H9 (cell line): Measurements from ENCODE around the gene CRABP1. TPM values are rescaled to one million over a fixed set of nuclear protein-coding genes. Genes with fewer than 3 reads are reported as not detected.

Experiments
- DNase-seq: peaks from one replicate; pipeline ENCODE4 v3.0.0-alpha.2; 2017
- H2AFZ ChIP-seq: one replicate; pipeline ENCODE4 v1.6.1; 2013; ENCODE audit warnings: mild to moderate bottlenecking, low read length, control low read depth, moderate library complexity
- H2AK5ac ChIP-seq: 2 replicates; pipeline ENCODE4 v1.6.1; 2013; ENCODE audit warnings: low read length, control low read depth, mixed read lengths; ENCODE audit not compliant: insufficient read length
- H2BK120ac ChIP-seq: one replicate; pipeline ENCODE4 v1.6.1; 2013; ENCODE audit warnings: low read depth, mild to moderate bottlenecking, low read length, control low read depth, inconsistent platforms; ENCODE audit not compliant: poor library complexity, severe bottlenecking
- H2BK12ac ChIP-seq: 2 replicates; pipeline ENCODE4 v1.6.1; 2013; ENCODE audit warnings: low read length, control low read depth, mixed read lengths, low read depth; ENCODE audit not compliant: insufficient read length
- H2BK15ac ChIP-seq: 2 replicates; pipeline ENCODE4 v1.6.1; 2013; ENCODE audit warnings: low read depth, low read length, control low read depth
- H2BK20ac ChIP-seq: one replicate; pipeline ENCODE4 v1.6.1; 2013; ENCODE audit warnings: low read depth, mild to moderate bottlenecking, low read length, control low read depth, inconsistent platforms; ENCODE audit not compliant: poor library complexity, severe bottlenecking
- H2BK5ac ChIP-seq: 2 replicates; pipeline ENCODE4 v1.6.1; 2013; ENCODE audit warnings: low read length, control low read depth, mixed read lengths; ENCODE audit not compliant: insufficient read length
- H3K14ac ChIP-seq: 2 replicates; pipeline ENCODE4 v1.6.1; 2013; ENCODE audit warnings: low read length, control low read depth; ENCODE audit not compliant: insufficient read depth
- H3K18ac ChIP-seq: 2 replicates; pipeline ENCODE4 v1.6.1; 2013; ENCODE audit warnings: low read depth, mild to moderate bottlenecking, mixed read lengths, low read length, control low read depth; ENCODE audit not compliant: insufficient read length
- H3K23ac ChIP-seq: 2 replicates; pipeline ENCODE4 v1.6.1; 2013; ENCODE audit warnings: low read length, control low read depth, mixed read lengths, low read depth; ENCODE audit not compliant: insufficient read length
- H3K23me2 ChIP-seq: 2 replicates; pipeline ENCODE4 v1.6.1; 2013; ENCODE audit warnings: low read depth, mild to moderate bottlenecking, mixed read lengths, low read length, control low read depth; ENCODE audit not compliant: insufficient read length, poor library complexity, severe bottlenecking
- H3K27ac ChIP-seq: 2 replicates; pipeline ENCODE4 v1.5.1; 2013; ENCODE audit warnings: low read length, control low read depth, mixed read lengths, low read depth; ENCODE audit not compliant: insufficient read length
- H3K27me3 ChIP-seq: 2 replicates; pipeline ENCODE4 v1.6.1; 2013; ENCODE audit warnings: low read length, control low read depth, inconsistent platforms; ENCODE audit not compliant: insufficient read depth
- H3K4ac ChIP-seq: 2 replicates; pipeline ENCODE4 v1.6.1; 2013; ENCODE audit warnings: low read depth, mild to moderate bottlenecking, control low read depth, inconsistent platforms, low read length, moderate library complexity
- H3K4me1 ChIP-seq: 2 replicates; pipeline ENCODE4 v1.6.1; 2013; ENCODE audit warnings: low read length, control low read depth, inconsistent platforms; ENCODE audit not compliant: insufficient read depth
- H3K4me2 ChIP-seq: 2 replicates; pipeline ENCODE4 v1.6.1; 2013; ENCODE audit warnings: low read length, control low read depth, mixed read lengths; ENCODE audit not compliant: insufficient read length, insufficient read depth
- H3K56ac ChIP-seq: 2 replicates; pipeline ENCODE4 v1.6.1; 2013; ENCODE audit warnings: low read depth, mild to moderate bottlenecking, mixed read lengths, low read length, control low read depth; ENCODE audit not compliant: insufficient read length
- H3K79me1 ChIP-seq: 2 replicates; pipeline ENCODE4 v1.6.1; 2013; ENCODE audit warnings: low read depth, mild to moderate bottlenecking, moderate library complexity, low read length, control low read depth, inconsistent platforms; ENCODE audit not compliant: insufficient read depth, poor library complexity, severe bottlenecking
- H3K79me2 ChIP-seq: 2 replicates; pipeline ENCODE4 v1.6.1; 2013; ENCODE audit warnings: low read length, control low read depth, inconsistent platforms; ENCODE audit not compliant: insufficient read depth
- H3K9ac ChIP-seq: 2 replicates; pipeline ENCODE4 v1.6.1; 2013; ENCODE audit warnings: low read length, control low read depth, mixed read lengths; ENCODE audit not compliant: insufficient read length; ENCODE audit errors: extremely low read depth
- H3K9me3 ChIP-seq: one replicate; pipeline ENCODE4 v1.6.1; 2013; ENCODE audit warnings: low read depth, low read length, inconsistent platforms; ENCODE audit not compliant: control insufficient read depth
- H3T11ph ChIP-seq: one replicate; pipeline ENCODE4 v1.6.1; 2013; ENCODE audit warnings: mild to moderate bottlenecking, low read length, control low read depth, inconsistent platforms
- H4K20me1 ChIP-seq: one replicate; pipeline ENCODE4 v1.6.1; 2013; ENCODE audit not compliant: control insufficient read depth, insufficient read length, insufficient read depth
- H4K5ac ChIP-seq: 2 replicates; pipeline ENCODE4 v1.6.1; 2013; ENCODE audit warnings: low read depth, mild to moderate bottlenecking, mixed read lengths, low read length, control low read depth; ENCODE audit not compliant: insufficient read length
- H4K8ac ChIP-seq: replicated peaks from 2 replicates; pipeline ENCODE4 v1.6.1; 2013; ENCODE audit warnings: low read length, control low read depth, mixed read lengths, low read depth; ENCODE audit not compliant: insufficient read length
- H4K91ac ChIP-seq: 2 replicates; pipeline ENCODE4 v1.6.1; 2013; ENCODE audit warnings: low read depth, mild to moderate bottlenecking, moderate library complexity, mixed read lengths, low read length, control low read depth; ENCODE audit not compliant: insufficient read length
- H3K27ac Mint-ChIP-seq, 3 experiments: 2 replicates in 2 of 3; 3 replicates in 1 of 3; pipeline ENCODE4 v1.8.0; 2020 to 2021; ENCODE audit warnings: mixed read lengths in 3 of 3, mild to moderate bottlenecking in 1 of 3, moderate library complexity in 1 of 3
- H3K27me3 Mint-ChIP-seq: 2 replicates; pipeline ENCODE4 v1.8.0; 2021; ENCODE audit warnings: low read depth, mild to moderate bottlenecking, moderate library complexity, mixed read lengths
- H3K36me3 Mint-ChIP-seq, 3 experiments: 2 replicates in 2 of 3; 3 replicates in 1 of 3; pipeline ENCODE4 v1.8.0; 2020 to 2021; ENCODE audit warnings: low read depth in 3 of 3, mixed read lengths in 3 of 3; ENCODE audit not compliant: insufficient read depth in 1 of 3
- H3K4me1 Mint-ChIP-seq, 2 experiments: 2 replicates each; pipeline ENCODE4 v1.8.0; 2020; ENCODE audit warnings: mixed read lengths in 2 of 2
- H3K4me3 Mint-ChIP-seq, 2 experiments: 2 replicates in 1 of 2; 3 replicates in 1 of 2; pipeline ENCODE4 v1.8.0; 2020 to 2021; ENCODE audit warnings: mild to moderate bottlenecking in 2 of 2, mixed read lengths in 2 of 2, moderate library complexity in 1 of 2
- H3K9me3 Mint-ChIP-seq, 2 experiments: 2 replicates in 1 of 2; 3 replicates in 1 of 2; pipeline ENCODE4 v1.8.0; 2020; ENCODE audit warnings: mild to moderate bottlenecking in 2 of 2, mixed read lengths in 2 of 2, moderate library complexity in 1 of 2
- WGBS: extraction: QIAGEN DNeasy Blood & Tissue Kit; methylation state at CpG from one replicate; pipeline ENCODE4 v1.1.7; 2013; ENCODE audit warnings: missing lambda C conversion rate, low lambda C conversion rate, mixed read lengths; ENCODE audit not compliant: insufficient read length; ENCODE audit errors: extremely low coverage; 5-methylcytosine and 5-hydroxymethylcytosine counted together
- total RNA-seq: library from RNA; stranded (reverse); gene quantifications from 2 replicates; pipeline ENCODE4 v1.2.1, GENCODE V29; 2021
- TF ChIP-seq, protein P1 (sequence below): fragments of 200-600 bp; sonication (generic); conservative IDR thresholded peaks from 3 replicates; pipeline ENCODE4 v1.8.0; 2021; ENCODE audit warnings: antibody characterized with exemption, mild to moderate bottlenecking

Gene CRABP1
- total RNA-seq, 1 experiment from 2014 or later, result 93.1 TPM

DNA sequence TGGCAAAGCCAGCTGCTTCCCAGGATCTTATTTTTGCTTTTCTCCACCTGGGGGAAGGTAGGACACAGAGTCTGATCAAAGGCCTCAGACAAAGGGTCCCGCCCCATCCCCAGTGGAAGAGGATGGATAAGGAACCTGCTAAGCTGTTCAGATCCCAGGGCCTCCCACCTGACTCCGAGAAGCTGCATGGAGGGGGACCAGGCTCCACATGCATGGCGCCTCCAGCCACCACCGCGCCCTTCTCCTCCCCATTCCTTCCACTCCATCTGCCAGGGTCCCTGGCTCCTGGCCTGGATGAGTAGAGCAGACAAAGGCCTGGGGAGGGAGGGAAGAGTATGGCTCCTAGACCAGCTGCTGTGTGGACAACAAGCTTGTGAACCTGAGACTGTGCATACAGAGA, 20.0 kb upstream of the CRABP1 start:
- Histone ChIP-seq H2BK5ac (no peak overlapping the region), H2BK12ac (no peak overlapping the region), H3K4ac (no peak overlapping the region), H3K79me2 (no peaks in the 10 kb centered on the region), H2BK20ac (no peak overlapping the region), H3K14ac (no peak overlapping the region), H4K8ac (no peak overlapping the region), H4K91ac (no peak overlapping the region), H3K4me1 (peaks cover 11% of the 10 kb centered on the region; the same call in 1 of the 2 replicates), H2AK5ac (no peak overlapping the region), H2BK15ac (no peak overlapping the region), H3K27me3 (no peaks in the 10 kb centered on the region), H2AFZ (no peak overlapping the region), H3K4me2 (no peak overlapping the region), H3K56ac (no peak overlapping the region), H2BK120ac (no peak overlapping the region), H3K23me2 (no peaks in the 10 kb centered on the region), H3K9ac (no peak overlapping the region), H3K18ac (no peak overlapping the region), H3K23ac (no peak overlapping the region), H3K27ac (no peak overlapping the region), H3K79me1 (no peaks in the 10 kb centered on the region), H4K20me1 (no peaks in the 10 kb centered on the region), H3T11ph (no peak overlapping the region), H4K5ac (no peak overlapping the region), H3K9me3 (no peaks in the 10 kb centered on the region)
- no CpG with 5 or more reads among the region's 5 CpGs for WGBS
- no peak overlapping the region; a peak in 1 of 5 replicates for H3K4me3 Mint-ChIP-seq
- no peak for DNase-seq
- H3K9me3 Mint-ChIP-seq, result no peaks in the 10 kb centered on the region; a peak in 1 of 5 replicates
- peaks cover 42 to 61% of the 10 kb centered on the region in 2 experiments for H3K4me1 Mint-ChIP-seq
- H3K36me3 Mint-ChIP-seq, result no peaks in the 10 kb centered on the region
- TF ChIP-seq, protein P1, sequence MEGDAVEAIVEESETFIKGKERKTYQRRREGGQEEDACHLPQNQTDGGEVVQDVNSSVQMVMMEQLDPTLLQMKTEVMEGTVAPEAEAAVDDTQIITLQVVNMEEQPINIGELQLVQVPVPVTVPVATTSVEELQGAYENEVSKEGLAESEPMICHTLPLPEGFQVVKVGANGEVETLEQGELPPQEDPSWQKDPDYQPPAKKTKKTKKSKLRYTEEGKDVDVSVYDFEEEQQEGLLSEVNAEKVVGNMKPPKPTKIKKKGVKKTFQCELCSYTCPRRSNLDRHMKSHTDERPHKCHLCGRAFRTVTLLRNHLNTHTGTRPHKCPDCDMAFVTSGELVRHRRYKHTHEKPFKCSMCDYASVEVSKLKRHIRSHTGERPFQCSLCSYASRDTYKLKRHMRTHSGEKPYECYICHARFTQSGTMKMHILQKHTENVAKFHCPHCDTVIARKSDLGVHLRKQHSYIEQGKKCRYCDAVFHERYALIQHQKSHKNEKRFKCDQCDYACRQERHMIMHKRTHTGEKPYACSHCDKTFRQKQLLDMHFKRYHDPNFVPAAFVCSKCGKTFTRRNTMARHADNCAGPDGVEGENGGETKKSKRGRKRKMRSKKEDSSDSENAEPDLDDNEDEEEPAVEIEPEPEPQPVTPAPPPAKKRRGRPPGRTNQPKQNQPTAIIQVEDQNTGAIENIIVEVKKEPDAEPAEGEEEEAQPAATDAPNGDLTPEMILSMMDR, result no peak
- no peak overlapping the region for H3K27ac Mint-ChIP-seq
- H3K27me3 Mint-ChIP-seq, result peaks cover 2% of the 10 kb centered on the region
